GM12878 (cell line): ENCODE data around the gene ANO9. TPM values are rescaled to one million over a fixed set of nuclear protein-coding genes. Genes with fewer than 3 reads are reported as not detected.
A peak's percentile ranks its signal among the peaks of the same experiment; 100 is the strongest.

Experiments used
- ATAC-seq: fragments of 200-7000 bp; cut with Tn5 transposase; 3 replicates; pipeline ENCODE4 v1.9.1; 2020; ENCODE audit warnings: mild to moderate bottlenecking, moderate library complexity
- BruUV-seq: library from RNA; stranded (reverse); fragments of 400-500 nt; replicated peaks from 2 replicates; lab custom pipeline; 2021; lab: Mats Ljungman, UMichigan
- CTCF ChIA-PET: fragments of 300-600 bp; sonication (Branson Sonifier 250); formaldehyde crosslinking; extraction: SDS; loops from one replicate; lab custom pipeline; 2021; ENCODE audit warnings: inconsistent platforms; lab: Yijun Ruan, JAX
- POLR2A ChIA-PET: fragments of 350-600 bp; formaldehyde crosslinking; extraction: SDS; loops from one replicate; lab custom pipeline; 2021; ENCODE audit warnings: inconsistent platforms; lab: Charles Lee
- RAD21 ChIA-PET: fragments of 300-600 bp; sonication (Branson Sonifier 250); formaldehyde crosslinking; loops from one replicate; lab custom pipeline; 2023; ENCODE audit warnings: antibody characterized with exemption; ENCODE audit not compliant: unreplicated experiment; lab: Charles Lee
- SMC1A ChIA-PET: fragments of 300-600 bp; sonication (Branson Sonifier 250); formaldehyde crosslinking; loops from one replicate; lab custom pipeline; 2023; ENCODE audit not compliant: unreplicated experiment, uncharacterized antibody; lab: Charles Lee
- DNase-seq: peaks from one replicate; pipeline ENCODE4 v3.0.0-alpha.2; 2011; ENCODE audit warnings: low read depth, low spot score
- FAIRE-seq: peaks from 3 replicates; lab custom pipeline; 2011; peaks lifted over from hg19 to GRCh38; lab: Jason Lieb, UNC
- H2AFZ ChIP-seq: 2 replicates; pipeline ENCODE4 v1.6.0; 2011; ENCODE audit warnings: low read depth, low read length, control low read depth; ENCODE audit not compliant: control insufficient read depth
- H3K27ac ChIP-seq: 2 replicates; pipeline ENCODE4 v1.5.1; 2011; ENCODE audit warnings: control low read depth; ENCODE audit not compliant: control insufficient read depth, insufficient read depth
- H3K27me3 ChIP-seq, 2 experiments: replicated peaks in 1 of 2; 2 replicates each; pipeline versions ENCODE4 v1.6.0 to v1.6.1; 2011; ENCODE audit warnings: low read length in 1 of 2; ENCODE audit not compliant: control insufficient read depth in 2 of 2, insufficient read depth in 2 of 2
- H3K36me3 ChIP-seq, 2 experiments: 2 replicates each; pipeline ENCODE4 v1.5.1; 2011; ENCODE audit warnings: low read length in 1 of 2; ENCODE audit not compliant: control insufficient read depth in 2 of 2, insufficient read depth in 2 of 2
- H3K4me1 ChIP-seq: 2 replicates; pipeline ENCODE4 v1.6.1; 2011; ENCODE audit warnings: mild to moderate bottlenecking, low read length, moderate library complexity, mixed read lengths; ENCODE audit not compliant: control insufficient read depth, insufficient read depth
- H3K4me2 ChIP-seq: 2 replicates; pipeline ENCODE4 v1.6.0; 2011; ENCODE audit warnings: control low read depth; ENCODE audit not compliant: control insufficient read depth, insufficient read depth
- H3K4me3 ChIP-seq: fragments of 200-600 bp; sonication (generic); 2 replicates; pipeline ENCODE4 v1.5.1; 2016
- H3K79me2 ChIP-seq: 2 replicates; pipeline ENCODE4 v1.6.0; 2011; ENCODE audit warnings: low read length; ENCODE audit not compliant: control insufficient read depth, insufficient read depth
- H3K9ac ChIP-seq: 2 replicates; pipeline ENCODE4 v1.8.0; 2011; ENCODE audit warnings: low read length, control low read depth, mixed read lengths; ENCODE audit not compliant: control insufficient read depth, insufficient read depth
- H3K9me3 ChIP-seq: replicated peaks from 3 replicates; pipeline ENCODE4 v1.5.1; 2011; ENCODE audit warnings: mild to moderate bottlenecking, low read length; ENCODE audit not compliant: control insufficient read depth, insufficient read depth
- H4K20me1 ChIP-seq: 2 replicates; pipeline ENCODE4 v1.6.0; 2011; ENCODE audit not compliant: control insufficient read depth, insufficient read depth
- MXI1 ChIP-seq: fragments of 150-350 bp; IDR thresholded peaks from 2 replicates; pipeline ENCODE4 v1.6.1; 2011; ENCODE audit warnings: low read depth, mild to moderate bottlenecking, inconsistent platforms, low read length, improper control_type of control experiment
- NFXL1 ChIP-seq: fragments of 450-650 bp; IDR thresholded peaks from 2 replicates; pipeline ENCODE4 v1.6.1; 2017; ENCODE audit warnings: antibody characterized with exemption, mild to moderate bottlenecking, borderline replicate concordance
- NRF1 ChIP-seq: conservative IDR thresholded peaks from 2 replicates; pipeline ENCODE4 v1.6.1; 2011; ENCODE audit warnings: mild to moderate bottlenecking, low read depth, low read length, improper control_type of control experiment
- POLR2A ChIP-seq: IDR thresholded peaks from 2 replicates; pipeline ENCODE4 v1.6.1; 2011; ENCODE audit warnings: low read depth, mild to moderate bottlenecking, low read length
- RAD21 ChIP-seq: IDR thresholded peaks from 2 replicates; pipeline ENCODE4 v1.6.1; 2011; ENCODE audit warnings: mild to moderate bottlenecking, low read depth, low read length, moderate library complexity; ENCODE audit not compliant: insufficient read depth
- RELA ChIP-seq: fragments of 450-650 bp; IDR thresholded peaks from 2 replicates; pipeline ENCODE4 v1.8.0; 2014; ENCODE audit warnings: borderline replicate concordance; ENCODE audit not compliant: partially characterized antibody
- TARDBP ChIP-seq: IDR thresholded peaks from 2 replicates; pipeline ENCODE4 v1.6.1; 2016; ENCODE audit warnings: borderline replicate concordance
- WGBS: methylation state at CpG from one replicate; pipeline ENCODE4 v1.1.6; 2016; ENCODE audit warnings: low lambda C conversion rate; ENCODE audit not compliant: insufficient replicate concordance, insufficient coverage; ENCODE audit errors: missing lambda C conversion rate; 5-methylcytosine and 5-hydroxymethylcytosine counted together
- in situ Hi-C: fragments of 300-500 bp; cut with MboI; formaldehyde crosslinking; loops from 9 replicates; pipeline ENCODE4 v1.14.3; 2018; ENCODE audit warnings: mixed read lengths
- intact Hi-C: fragments of 100-400 bp; cut with micrococcal nuclease; formaldehyde crosslinking; loops from one replicate; pipeline ENCODE4 v1.14.2; 2022; ENCODE audit not compliant: unreplicated experiment
- polyA plus RNA-seq, 11 experiments: library from polyadenylated mRNA; depleted of rRNA in 4 of 11; unstranded in 6 of 11; stranded (reverse) in 5 of 11; fragments of >200 nt; fragmentation: Nextera tagmentation in 4 of 11; fragmentation: Illumina TruSeq in 1 of 11; extraction: Ambion mirVana in 4 of 11; extraction: Trizol in 1 of 11; gene quantifications; 1 replicate in 1 of 11; 2 replicates in 10 of 11; pipeline versions ENCODE4 v1.2.1 to v1.2.3, GENCODE V29; 2011 to 2016; ENCODE audit warnings: inconsistent platforms in 2 of 11, missing spikeins in 2 of 11, low read depth in 1 of 11
- total RNA-seq, 4 experiments: library from RNA; depleted of rRNA in 3 of 4; stranded (reverse); fragments of >200 nt in 3 of 4; fragmentation: Illumina TruSeq in 1 of 4; extraction: Trizol in 1 of 4; gene quantifications; 2 replicates each; pipeline versions ENCODE4 v1.2.1 to v1.2.3, GENCODE V29; 2013 to 2021

The ANO9 gene
- total and polyA plus RNA-seq, 10 of the 15 experiments (the other 5 are each of a cell fraction or from before 2014, with no cell fraction given): 0.21 to 42.3 (median 12.0) TPM

DNA sequence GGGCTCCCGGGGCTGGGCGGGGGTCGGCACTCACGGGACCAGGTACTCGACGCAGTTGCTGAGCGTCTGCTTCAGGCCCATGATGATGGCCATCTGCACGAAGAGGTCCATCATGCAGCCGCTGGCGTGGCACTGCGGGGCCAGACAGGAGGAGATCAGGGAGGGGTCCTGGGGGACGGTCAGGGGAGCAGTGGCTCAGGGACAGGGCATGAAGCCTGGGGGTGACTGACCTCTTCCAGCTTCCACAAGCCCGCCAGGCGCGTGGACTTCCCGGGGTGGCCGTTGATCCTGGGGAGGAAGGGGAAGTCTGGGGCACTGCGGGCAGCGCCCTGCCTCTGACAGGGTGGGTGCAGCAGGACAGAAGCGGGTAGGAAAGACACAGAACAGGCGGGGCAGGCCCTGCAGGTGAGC lies 20.9 kb downstream of the ANO9 start:
- DNase-seq (no peak), FAIRE-seq (no peak), ATAC-seq (no peak)
- no peaks in the 10 kb centered on the region for H3K27me3 ChIP-seq
- no peak overlapping the region for H3K4me3 ChIP-seq
- no peak overlapping the region for H3K4me2 ChIP-seq
- no TSS peak for BruUV-seq
- ChIA-PET RAD21 (no interaction called here), POLR2A (no interaction called here), SMC1A (no interaction called here), CTCF (no interaction called here)
- no peak overlapping the region for H3K27ac ChIP-seq
- TF ChIP-seq TARDBP (no peak), RELA (no peak), NRF1 (no peak), RAD21 (no peak), NFXL1 (no peak)
- H3K9ac ChIP-seq: no peak overlapping the region
- no peaks in the 10 kb centered on the region for H3K9me3 ChIP-seq
- H4K20me1 ChIP-seq: no peaks in the 10 kb centered on the region
- 91% methylated on average over 19 of the region's 21 CpGs for WGBS
- H3K36me3 ChIP-seq: no peaks in the 10 kb centered on the region
- H3K79me2 ChIP-seq: no peaks in the 10 kb centered on the region
- no peak overlapping the region for H2AFZ ChIP-seq
- H3K4me1 ChIP-seq: no peaks in the 10 kb centered on the region; the same call in 1 of the 2 replicates
- in situ Hi-C loops: no loop called here
- intact Hi-C loops: no loop called here

DNA sequence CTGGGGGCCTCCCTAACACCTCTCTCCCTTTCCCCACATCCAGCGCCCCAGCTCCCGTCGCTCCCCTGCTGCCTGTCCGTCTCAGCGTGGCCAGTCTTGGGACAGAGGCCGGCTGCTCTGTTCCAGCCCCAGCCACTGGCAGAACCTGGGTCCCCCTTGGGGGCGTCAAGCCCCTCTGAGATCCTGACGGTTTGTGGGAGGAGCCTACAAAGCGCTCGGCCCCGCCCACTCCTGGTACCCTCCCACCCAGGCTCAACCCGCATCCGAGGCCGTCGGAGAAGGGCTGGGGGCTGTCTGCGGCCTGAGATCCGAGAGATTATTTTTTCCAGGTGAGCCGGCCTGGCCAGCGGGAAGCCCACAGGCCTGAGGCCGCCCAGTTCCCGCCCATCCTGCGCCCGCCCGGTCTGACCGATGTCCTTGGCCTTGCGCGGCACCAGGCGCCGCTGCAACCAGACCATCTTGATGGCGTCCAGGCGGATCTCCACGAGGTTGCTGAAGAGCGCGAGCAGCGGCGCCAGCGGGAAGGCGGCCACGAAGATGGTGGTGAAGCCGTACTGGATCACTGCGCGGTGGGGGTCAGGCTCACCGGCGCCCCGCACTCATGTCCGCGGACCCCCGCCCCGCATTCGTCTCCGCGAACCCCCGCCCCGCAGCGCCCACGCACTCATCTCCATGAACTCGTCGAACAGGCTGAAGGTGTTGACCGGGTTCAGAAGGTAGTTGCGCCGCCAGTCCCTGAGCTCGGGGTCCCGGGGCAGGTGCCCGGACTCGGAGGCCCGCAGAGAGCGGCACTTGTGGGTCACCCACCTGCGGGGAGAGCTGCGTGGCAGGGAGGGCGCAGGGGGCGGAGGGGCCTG lies 21.5 kb downstream of the ANO9 start:
- SMC1A ChIA-PET: no interaction called here

More for the DNA sequence above, 21.5 kb downstream of the ANO9 start:
- peaks cover 6% of the 10 kb centered on the region for H3K4me1 ChIP-seq
- no peaks in the 10 kb centered on the region for H3K79me2 ChIP-seq
- RAD21 ChIA-PET: no interaction called here
- WGBS: 82% methylated on average over 32 of the region's 71 CpGs
- no peak overlapping the region for H3K4me2 ChIP-seq
- FAIRE-seq: no peak
- intact Hi-C loops: no loop called here
- no peak for TF ChIP-seq MXI1
- 0 out of 2 replicates have a peak, but pooled peaks have one; percentile 9 for TF ChIP-seq POLR2A
- TF ChIP-seq, all 136 proteins: peak for 1
- DNase-seq (no peak), ATAC-seq (no peak)
- ChIA-PET POLR2A (no interaction called here), CTCF (no interaction called here)
- no TSS peak for BruUV-seq
- no peaks in the 10 kb centered on the region for H3K27me3 ChIP-seq
- H3K9ac ChIP-seq: no peak overlapping the region
- H2AFZ ChIP-seq: no peak overlapping the region
- no peaks in the 10 kb centered on the region for H4K20me1 ChIP-seq
- H3K36me3 ChIP-seq: no peaks in the 10 kb centered on the region
- in situ Hi-C loops: no loop called here
- H3K27ac ChIP-seq: no peak overlapping the region
- H3K4me3 ChIP-seq: no peak overlapping the region
- no peaks in the 10 kb centered on the region for H3K9me3 ChIP-seq
